ENCODE results near the gene ANTXR1. TPM values are rescaled to one million over a fixed set of nuclear protein-coding genes. Genes with fewer than 3 reads are reported as not detected.

The ANTXR1 gene
- total and polyA plus RNA-seq, 2 experiments from 2014 or later = 24.0 to 36.0 TPM

GRCh38 chr2:69241093-69241492, 228.1 kb downstream of the ANTXR1 start:
- Histone ChIP-seq H3K9me3 (ENCODE audit: low read depth) (no peaks in the 10 kb centered on the region), H3K4me3 (no peak overlapping the region), H3K27ac (no peak overlapping the region), H3K4me1 (ENCODE audit: low read depth) (no peaks in the 10 kb centered on the region), H3K27me3 (no peaks in the 10 kb centered on the region), H3K36me3 (peaks cover 4% of the 10 kb centered on the region)
- DNase-seq (ENCODE audit: low read depth in 1 of 2, low spot score in 1 of 2) = no peak
- no peak for TF ChIP-seq CTCF (IDR thresholded peaks at IDR 0.05; ENCODE audit: low read depth, low read length)

GRCh38 chr2:69241664-69242514, 228.9 kb downstream of the ANTXR1 start:
- no peak for TF ChIP-seq CTCF (IDR thresholded peaks at IDR 0.05; ENCODE audit: low read depth, low read length)
- H3K27me3 ChIP-seq = no peaks in the 10 kb centered on the region
- no peak for DNase-seq (ENCODE audit: low read depth in 1 of 2, low spot score in 1 of 2)
- no peak overlapping the region for H3K4me3 ChIP-seq
- H3K36me3 ChIP-seq = peaks cover 6% of the 10 kb centered on the region
- H3K4me1 ChIP-seq (ENCODE audit: low read depth) = no peaks in the 10 kb centered on the region
- no peaks in the 10 kb centered on the region for H3K9me3 ChIP-seq (ENCODE audit: low read depth)
- H3K27ac ChIP-seq = no peak overlapping the region

GRCh38 chr2:69242651-69243051, 229.7 kb downstream of the ANTXR1 start:
- peaks cover 6% of the 10 kb centered on the region for H3K36me3 ChIP-seq
- no peak overlapping the region for H3K4me3 ChIP-seq
- no peak for TF ChIP-seq CTCF (IDR thresholded peaks at IDR 0.05; ENCODE audit: low read depth, low read length)
- no peaks in the 10 kb centered on the region for H3K9me3 ChIP-seq (ENCODE audit: low read depth)
- no peaks in the 10 kb centered on the region for H3K27me3 ChIP-seq
- no peak overlapping the region for H3K27ac ChIP-seq
- no peak for DNase-seq (ENCODE audit: low read depth in 1 of 2, low spot score in 1 of 2)
- no peaks in the 10 kb centered on the region for H3K4me1 ChIP-seq (ENCODE audit: low read depth)

GRCh38 chr2:69243652-69244051, 230.7 kb downstream of the ANTXR1 start:
- Histone ChIP-seq H3K9me3 (ENCODE audit: low read depth) (no peaks in the 10 kb centered on the region), H3K4me1 (ENCODE audit: low read depth) (no peaks in the 10 kb centered on the region), H3K4me3 (no peak overlapping the region), H3K27ac (no peak overlapping the region), H3K27me3 (no peaks in the 10 kb centered on the region), H3K36me3 (peaks cover 6% of the 10 kb centered on the region)
- no peak for TF ChIP-seq CTCF (IDR thresholded peaks at IDR 0.05; ENCODE audit: low read depth, low read length)
- no peak for DNase-seq (ENCODE audit: low read depth in 1 of 2, low spot score in 1 of 2)

- Histone ChIP-seq H3K27ac (no peak overlapping the region), H3K4me3 (no peak overlapping the region), H3K36me3 (peaks cover 6% of the 10 kb centered on the region), H3K9me3 (ENCODE audit: low read depth) (no peaks in the 10 kb centered on the region), H3K4me1 (ENCODE audit: low read depth) (no peaks in the 10 kb centered on the region), H3K27me3 (no peaks in the 10 kb centered on the region)
- DNase-seq (ENCODE audit: low read depth in 1 of 2, low spot score in 1 of 2) = no peak
- no peak for TF ChIP-seq CTCF (IDR thresholded peaks at IDR 0.05; ENCODE audit: low read depth, low read length)
Observed at GRCh38 chr2:69244882-69245281, 231.9 kb downstream of the ANTXR1 start.
